ENCODE data around the gene PAGE2. TPM values are rescaled to one million over a fixed set of nuclear protein-coding genes. Genes with fewer than 3 reads are reported as not detected.

Gene PAGE2
- total and polyA plus RNA-seq, 2 experiments from 2014 or later: not detected

- H3K9me3 Mint-ChIP-seq: no peaks in the 10 kb centered on the region
- ATAC-seq: no peak
- no peaks in the 10 kb centered on the region for H3K79me2 ChIP-seq (replicated peaks; ENCODE audit: insufficient read depth)
Observed at GRCh38 chrX:55123900-55124299, 35.1 kb downstream of the PAGE2 start.

More at GRCh38 chrX:55123900-55124299, 35.1 kb downstream of the PAGE2 start:
- Mint-ChIP-seq H3K27ac (no peak overlapping the region), H3K4me1 (no peaks in the 10 kb centered on the region), H3K36me3 (ENCODE audit: low read depth) (no peaks in the 10 kb centered on the region), H3K27me3 (ENCODE audit: insufficient read depth, low read depth, poor library complexity) (no peaks in the 10 kb centered on the region), H3K4me3 (no peak overlapping the region)
- Histone ChIP-seq H3K36me3 (ENCODE audit: insufficient read depth) (no peaks in the 10 kb centered on the region), H3K27me3 (ENCODE audit: insufficient read depth) (no peaks in the 10 kb centered on the region), H3K4me2 (no peak overlapping the region), H2AFZ (no peak overlapping the region), H4K20me1 (replicated peaks; ENCODE audit: insufficient read depth) (no peaks in the 10 kb centered on the region), H3F3A (replicated peaks; ENCODE audit: low read depth) (no peaks in the 10 kb centered on the region), H3K4me3 (no peak overlapping the region), H3K27ac (ENCODE audit: low read depth) (no peak overlapping the region), H3K9me2 (ENCODE audit: insufficient read depth) (no peaks in the 10 kb centered on the region), H3K4me1 (ENCODE audit: insufficient read depth) (no peaks in the 10 kb centered on the region)
- TF ChIP-seq REST (IDR thresholded peaks at IDR 0.05; ENCODE audit: unreplicated experiment) (no peak), CREB1 (CRISPR knock-in tag; IDR thresholded peaks at IDR 0.05; ENCODE audit: low read depth) (no peak), EZH2phosphoT487 (IDR thresholded peaks at IDR 0.05; ENCODE audit: unreplicated experiment) (no peak), CTCF (conservative IDR thresholded peaks at IDR 0.05; ENCODE audit: low read depth in 2 of 2) (no peak), EZH2 (IDR thresholded peaks at IDR 0.05; ENCODE audit: low read depth, unreplicated experiment) (no peak), ZNF331 (CRISPR knock-in tag; IDR thresholded peaks at IDR 0.05; ENCODE audit: low read depth) (no peak), ZNF114 (CRISPR knock-in tag; IDR thresholded peaks at IDR 0.05) (no peak), ZNF462 (CRISPR knock-in tag; IDR thresholded peaks at IDR 0.05) (no peak), STAT1 (IDR thresholded peaks at IDR 0.05; ENCODE audit: unreplicated experiment) (no peak), ETS1 (IDR thresholded peaks at IDR 0.05) (no peak), JUNB (IDR thresholded peaks at IDR 0.05; ENCODE audit: unreplicated experiment) (no peak), POLR2AphosphoS5 (IDR thresholded peaks at IDR 0.05; ENCODE audit: low read depth) (no peak), NANOG (IDR thresholded peaks at IDR 0.05; ENCODE audit: borderline replicate concordance) (no peak)
- DNase-seq (ENCODE audit: low spot score): no peak
